HG02610 (cell line): ENCODE measurements around the gene CHST4.
A peak's percentile ranks its signal among the peaks of the same experiment; 100 is the strongest.
"Not testable (repeated sequence)": the region's sequence is repeated elsewhere in the genome, so short reads cannot be mapped to it uniquely, and the experiment has no call there.

Source experiments
- ATAC-seq: cut with Tn5 transposase; IDR thresholded peaks from one replicate; pipeline ENCODE4 v1.9.1; 2021; ENCODE audit warnings: mild to moderate bottlenecking, moderate library complexity; ENCODE audit not compliant: unreplicated experiment

The CHST4 gene

DNA sequence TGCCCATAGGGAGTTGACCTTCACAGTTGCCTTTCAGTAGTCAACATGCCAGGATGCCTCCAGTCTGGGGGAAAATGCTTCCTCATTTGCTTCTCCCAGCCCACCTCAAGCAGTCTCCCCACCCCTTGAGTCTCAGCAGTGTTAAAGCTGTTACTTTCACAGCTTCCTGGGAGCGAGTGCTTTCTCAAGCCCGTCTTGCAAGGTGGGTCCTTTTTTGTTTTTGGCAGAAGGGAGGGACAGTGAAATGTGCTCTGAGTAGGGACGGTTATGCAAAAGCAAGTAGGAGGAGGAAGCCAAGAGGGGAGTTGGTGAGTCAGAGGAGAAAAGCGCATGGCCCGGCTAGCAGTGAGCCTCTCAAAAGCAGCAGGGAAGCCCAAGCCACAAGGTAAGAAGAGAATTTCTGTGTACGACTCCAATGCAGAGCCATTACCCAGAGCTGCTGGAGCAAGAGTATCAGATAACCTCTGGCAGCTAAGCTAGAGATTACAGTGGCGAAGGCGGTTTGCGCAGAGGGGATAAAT lies at the start of gene CHST4:
TSS of gene CHST4 (plus strand) at position 316 of the 521 bp plus-strand sequence. CDS start 10,252 bp downstream, outside the sequence.
- peak; percentile 40 for ATAC-seq

DNA sequence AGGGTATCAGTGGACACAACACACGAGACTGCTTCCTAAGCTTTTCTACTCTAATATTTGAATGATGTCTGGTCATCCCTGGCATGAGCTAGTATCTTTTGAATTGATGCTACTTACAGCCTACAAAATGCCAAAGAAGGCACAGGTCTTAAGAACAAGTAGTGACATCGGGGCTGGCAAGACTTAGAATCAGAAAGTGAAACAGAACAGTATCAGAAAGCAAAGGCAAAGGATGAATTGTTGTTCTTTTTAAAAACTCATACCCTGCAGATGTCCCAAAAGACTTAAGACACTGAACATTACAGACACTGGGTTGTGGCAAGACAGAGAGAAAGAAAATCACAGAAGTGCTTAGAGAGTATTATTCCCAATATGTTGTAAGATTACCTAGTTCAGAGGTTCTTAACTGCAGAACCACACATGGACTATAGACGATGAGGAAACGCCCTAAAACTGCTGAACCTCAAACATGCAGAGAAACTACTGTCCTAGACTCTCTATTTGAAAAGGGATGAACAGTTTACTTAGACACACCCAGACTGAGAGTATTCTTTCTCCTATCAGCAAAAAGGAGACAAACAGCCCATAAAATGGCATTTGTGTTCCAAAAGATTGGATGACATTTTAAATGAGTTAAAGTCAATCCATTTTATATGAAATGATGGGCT lies 49.6 kb upstream of the CHST4 start:
- ATAC-seq: no peak

DNA sequence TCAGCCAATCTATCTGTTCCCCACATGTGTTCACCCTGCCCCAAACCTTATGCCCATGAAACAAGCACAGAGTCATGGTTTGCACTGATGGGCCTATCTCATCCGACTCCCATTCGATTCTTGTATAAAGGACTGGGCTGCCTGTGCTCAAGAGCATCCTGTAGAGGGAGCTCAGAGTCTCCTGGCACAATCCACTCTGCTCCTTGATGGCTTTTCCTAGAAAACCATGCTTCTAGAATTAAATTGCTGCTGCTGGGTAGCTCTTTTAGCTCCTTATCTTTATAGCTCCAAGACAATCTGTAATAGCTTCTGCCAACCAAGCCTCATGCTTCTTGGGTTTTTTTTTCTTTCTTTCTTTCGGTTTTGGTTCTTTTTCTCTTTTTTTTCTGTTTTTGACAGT lies 46.8 kb upstream of the CHST4 start:
- no peak for ATAC-seq

DNA sequence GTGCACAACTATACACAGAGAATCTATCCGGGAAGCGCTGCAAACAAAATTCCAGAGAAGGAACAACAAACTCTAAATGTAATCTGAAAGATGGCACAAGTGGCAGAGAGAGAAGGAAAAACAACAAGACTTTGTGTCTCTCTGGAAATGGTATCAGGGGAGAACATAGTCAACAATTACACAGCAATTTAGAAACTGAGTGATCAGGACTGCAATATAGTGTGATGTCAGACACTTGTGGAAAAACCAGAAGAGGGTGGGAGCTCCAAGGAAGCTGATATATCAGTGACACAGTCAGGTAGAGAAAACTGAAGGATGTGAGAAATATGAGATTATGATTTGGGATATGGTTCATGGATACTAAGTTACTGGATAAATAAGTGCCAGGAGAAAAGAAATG lies 45.3 kb upstream of the CHST4 start:
- ATAC-seq: no peak

DNA sequence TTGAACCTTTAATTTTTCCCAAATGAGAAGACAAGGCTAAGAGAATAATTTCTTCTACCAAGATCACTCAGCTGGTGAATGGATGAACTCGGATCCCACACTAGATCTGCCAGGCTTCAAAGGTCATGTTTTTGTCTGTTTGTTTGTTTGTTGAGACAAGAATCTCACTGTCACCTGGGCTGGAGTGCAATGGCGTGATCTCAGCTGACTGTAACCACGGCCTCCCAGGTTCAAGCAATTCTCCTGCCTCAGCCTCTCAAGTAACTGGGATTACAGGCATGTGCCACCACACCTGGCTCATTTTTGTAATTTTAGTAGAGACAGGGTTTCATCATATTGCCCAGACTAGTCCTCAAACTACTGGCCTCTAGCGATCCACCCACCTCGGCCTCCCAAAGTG lies 43.7 kb upstream of the CHST4 start:
- ATAC-seq: no peak

DNA sequence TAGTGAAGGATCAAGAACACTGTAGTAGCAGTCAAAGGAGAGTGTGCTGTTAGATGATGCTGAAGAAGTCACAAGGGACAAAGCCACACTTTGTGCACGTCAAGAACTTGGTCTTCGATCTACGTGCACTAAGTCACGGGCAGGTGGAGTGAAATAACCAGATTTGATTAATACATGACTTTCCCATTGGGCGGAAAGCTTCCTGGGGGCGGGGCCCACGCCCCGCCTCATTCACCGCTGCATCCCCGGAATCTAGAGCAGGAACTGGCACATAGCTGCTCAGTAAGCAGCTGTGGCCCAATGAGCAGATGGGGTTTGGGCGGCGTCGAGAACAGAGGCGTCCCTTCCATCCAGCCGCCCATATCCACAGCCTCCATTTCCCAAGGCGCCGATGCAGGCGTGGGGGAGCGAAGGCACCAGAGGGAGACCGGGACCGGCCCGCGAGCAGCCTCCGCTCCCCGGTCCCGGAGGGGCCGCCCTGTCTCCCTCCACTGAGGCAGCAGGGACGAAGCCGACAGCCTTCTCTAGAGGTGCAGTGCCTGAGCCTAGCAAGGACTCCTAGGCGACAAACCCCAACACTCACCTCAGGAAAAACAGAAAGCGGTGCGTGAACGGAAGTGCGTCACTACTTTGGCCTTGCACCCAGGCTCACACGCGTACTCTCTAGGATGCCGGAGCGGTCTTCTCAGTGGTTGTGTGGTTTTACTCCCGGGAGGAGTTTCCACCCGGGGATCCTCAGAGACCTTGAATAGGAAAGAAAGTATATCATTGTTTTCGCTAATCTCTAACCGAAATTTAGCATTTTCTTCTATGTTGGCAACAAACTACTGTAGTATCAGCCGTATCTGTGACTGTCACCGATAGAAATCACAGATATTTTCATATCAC lies 42.0 kb upstream of the CHST4 start:
- ATAC-seq: peak; percentile 89

DNA sequence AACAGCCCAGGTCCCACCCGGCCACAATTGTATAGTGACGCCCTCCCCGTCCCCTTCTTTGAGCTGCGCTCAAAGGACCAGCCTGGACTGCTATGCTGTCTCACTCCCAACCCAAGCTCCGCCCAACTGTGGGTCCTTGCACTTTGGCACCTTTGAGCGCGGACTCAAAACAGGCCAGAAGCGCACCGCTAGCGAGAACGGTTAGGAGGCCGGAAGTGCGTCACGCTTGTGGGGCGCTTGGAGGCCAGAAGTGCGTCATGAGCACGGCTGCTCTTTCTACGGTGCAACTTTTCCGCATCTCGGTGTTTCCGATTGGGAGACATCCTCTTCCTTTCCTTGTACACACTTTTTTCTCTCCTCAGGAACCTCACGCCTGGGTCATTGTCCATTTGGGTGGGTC lies 37.1 kb upstream of the CHST4 start, which contains the start of gene ZNF19:
TSS of gene ZNF19 (minus strand) at position 203 of the 400 bp plus-strand sequence. CDS start 7,210 bp downstream, outside the sequence.
- ATAC-seq: no peak

DNA sequence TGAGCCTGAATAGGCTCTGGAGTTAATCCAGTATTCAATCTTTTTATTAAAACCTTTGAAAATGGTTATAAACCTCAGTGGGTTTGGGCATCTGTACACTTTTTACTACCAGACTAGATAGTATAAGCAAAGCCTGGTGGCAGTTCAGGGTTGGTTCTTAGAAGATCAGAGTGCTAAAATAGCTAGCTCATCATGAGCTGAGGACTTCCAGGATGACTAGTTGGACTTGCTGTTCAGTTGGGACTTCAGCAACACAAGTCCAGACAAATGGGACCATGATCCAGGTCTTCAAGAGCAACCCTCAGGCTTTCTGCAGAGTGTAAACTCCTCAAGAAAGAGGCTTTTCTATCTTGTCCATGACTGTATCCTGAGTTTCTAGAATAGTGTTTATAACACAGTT lies 35.9 kb upstream of the CHST4 start:
- no peak for ATAC-seq

DNA sequence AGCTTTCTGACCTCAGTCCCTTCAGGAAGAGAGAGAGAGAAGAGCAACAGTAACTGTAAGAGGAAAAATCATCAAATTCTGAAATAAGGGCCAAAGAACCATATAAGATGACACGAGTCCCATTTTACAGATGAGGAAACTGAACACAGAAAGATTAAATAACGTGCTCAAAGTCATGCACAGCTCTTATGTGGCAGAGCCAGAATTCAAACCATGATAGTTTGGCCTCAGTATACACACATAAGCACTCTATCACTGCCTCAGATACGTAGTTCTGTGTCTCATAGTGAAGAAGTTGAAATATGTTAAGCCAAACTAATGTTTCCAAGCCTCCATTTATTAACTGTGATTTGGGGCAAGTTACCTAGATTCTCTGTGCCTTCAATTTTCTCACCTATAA lies 35.2 kb upstream of the CHST4 start:
- ATAC-seq: no peak

DNA sequence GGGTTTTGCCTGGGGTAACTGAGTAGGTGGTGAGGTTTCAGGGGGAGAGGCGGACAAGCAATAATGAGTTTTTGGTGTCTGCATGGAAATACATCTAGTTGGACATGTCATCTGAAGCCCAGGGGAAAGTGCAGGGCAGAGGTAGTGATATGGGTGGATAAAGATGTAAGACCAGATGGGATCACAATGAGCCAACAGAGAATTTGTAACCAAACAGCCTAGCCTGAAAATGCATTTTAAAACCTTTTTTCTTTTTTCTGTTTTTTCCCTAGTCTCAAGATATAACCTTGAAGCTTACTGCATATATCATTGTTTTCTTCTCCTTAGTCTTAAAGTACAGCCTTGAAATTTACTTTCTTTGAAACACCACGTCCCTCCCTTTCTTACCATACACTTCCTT lies 33.4 kb upstream of the CHST4 start:
- ATAC-seq: no peak

DNA sequence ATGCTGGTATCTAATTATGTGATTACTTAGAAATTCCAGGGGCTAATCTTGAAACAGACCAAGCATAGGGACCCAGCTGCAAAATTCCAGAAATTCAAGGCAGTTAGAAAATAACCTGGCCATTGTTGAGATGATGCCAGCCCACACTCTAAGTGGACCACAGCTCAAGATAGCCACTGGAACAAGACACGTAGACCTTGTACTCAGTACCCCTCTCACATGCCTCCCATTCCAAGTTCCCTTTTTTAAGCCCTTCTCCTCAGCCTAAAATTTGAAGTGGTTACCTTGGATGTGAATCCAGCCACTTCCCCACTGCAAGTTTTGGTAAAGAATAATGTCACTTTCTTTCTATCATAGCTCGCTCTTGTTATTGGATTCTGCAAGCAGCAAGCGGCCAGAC lies 33.0 kb upstream of the CHST4 start:
- no peak for ATAC-seq

DNA sequence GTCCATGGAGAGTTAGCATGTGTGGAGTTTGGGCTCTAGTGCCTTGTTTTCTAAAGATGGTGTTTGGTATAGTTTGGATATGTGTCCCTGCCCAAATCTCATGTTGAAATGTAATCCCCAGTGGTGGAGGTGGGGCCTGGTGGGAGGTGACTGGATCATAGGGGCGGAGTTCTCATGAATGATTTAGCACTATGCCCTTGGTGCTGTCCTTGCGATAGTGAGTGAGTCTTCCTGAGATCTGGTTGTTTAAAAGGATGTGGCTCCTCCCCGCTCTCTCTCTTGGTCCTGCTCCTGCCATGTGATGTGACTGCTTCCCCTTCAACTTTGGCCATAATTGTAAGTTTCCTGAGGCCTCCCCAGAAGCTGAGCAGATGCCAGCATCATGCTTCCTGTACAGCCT lies 28.2 kb upstream of the CHST4 start:
- no peak for ATAC-seq

DNA sequence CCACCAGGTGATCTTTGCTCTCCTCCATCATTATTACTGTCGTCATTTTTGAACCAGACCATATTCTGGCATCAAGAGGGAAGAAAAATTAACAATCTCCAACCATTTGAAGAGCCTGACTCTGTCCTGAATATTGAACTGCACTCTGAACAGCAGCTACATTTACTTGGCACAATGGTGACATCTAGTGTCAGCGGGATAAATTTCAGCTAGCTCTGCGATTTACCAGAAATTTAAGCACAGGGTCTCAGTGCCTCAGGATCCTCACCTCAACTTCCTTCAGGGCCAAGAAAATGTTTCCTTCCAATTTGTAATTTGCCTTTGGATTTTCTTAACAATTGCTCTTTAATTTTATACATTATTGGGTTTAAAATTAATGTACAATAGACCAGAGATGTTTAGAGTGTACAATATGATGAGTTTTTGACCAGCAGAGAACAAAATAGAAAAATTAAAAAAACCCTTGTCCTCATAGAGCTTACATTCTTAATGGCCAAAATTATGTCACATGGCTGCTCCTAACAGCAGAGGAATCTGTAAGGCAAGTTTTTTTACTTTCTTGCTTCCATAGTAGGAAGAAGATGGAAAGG lies 26.4 kb upstream of the CHST4 start:
- peak; percentile 54 for ATAC-seq

DNA sequence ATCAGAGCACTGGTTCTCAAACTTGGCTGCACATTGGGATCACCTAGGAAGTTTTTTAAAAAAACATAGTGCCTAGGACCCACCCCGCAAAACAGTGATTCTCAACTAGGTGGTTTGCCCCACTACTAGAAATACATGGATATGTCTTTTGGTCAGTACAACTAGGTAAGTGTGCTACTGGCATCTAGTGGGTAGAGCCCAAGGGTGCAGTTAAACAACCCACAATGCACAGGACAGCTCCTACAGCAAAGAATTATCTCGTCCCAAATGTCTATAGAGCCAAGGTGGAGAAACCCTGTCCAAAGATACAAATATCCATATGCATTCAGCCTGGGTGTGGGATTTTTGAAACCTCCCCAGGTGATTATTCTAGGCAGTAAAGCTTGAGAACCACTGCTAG lies 25.3 kb upstream of the CHST4 start:
- ATAC-seq: no peak

DNA sequence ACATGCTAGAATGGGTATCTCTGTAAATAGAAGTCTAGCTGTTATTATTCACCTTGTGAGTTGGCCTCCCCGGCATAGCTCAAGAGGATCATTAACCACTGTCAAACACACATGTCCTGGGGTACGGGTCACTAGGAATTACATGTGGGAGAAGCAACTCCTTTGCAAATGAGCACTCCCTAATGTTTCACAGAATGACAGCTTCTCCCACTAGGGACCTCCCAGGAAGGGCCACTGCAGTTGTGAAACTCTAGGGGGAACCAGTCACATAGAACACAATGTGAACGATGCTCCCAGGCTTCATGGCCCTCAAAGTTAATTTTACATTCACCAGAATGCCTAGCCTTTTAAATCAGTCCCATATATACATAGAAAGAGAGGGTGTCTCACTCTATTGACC lies 24.7 kb upstream of the CHST4 start:
- ATAC-seq: no peak

DNA sequence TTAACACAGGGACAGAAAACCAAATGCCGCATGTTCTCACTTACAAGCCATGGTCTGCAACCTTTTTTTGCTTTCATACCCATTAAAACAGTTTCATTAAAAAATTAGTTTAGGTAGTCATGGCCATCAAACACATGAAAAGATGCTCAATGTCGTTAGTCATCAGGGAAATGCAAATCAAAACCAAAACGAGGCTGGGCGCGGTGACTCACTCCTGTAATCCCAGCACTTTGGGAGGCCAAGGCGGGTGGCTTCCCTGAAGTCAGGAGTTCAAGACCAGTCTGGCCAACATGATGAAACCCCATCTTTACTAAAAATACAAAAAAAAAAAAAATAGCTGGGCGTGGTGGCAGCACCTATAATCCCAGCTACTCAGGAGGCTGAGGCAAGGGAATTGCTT lies 22.2 kb upstream of the CHST4 start:
- not testable (repeated sequence) for ATAC-seq

DNA sequence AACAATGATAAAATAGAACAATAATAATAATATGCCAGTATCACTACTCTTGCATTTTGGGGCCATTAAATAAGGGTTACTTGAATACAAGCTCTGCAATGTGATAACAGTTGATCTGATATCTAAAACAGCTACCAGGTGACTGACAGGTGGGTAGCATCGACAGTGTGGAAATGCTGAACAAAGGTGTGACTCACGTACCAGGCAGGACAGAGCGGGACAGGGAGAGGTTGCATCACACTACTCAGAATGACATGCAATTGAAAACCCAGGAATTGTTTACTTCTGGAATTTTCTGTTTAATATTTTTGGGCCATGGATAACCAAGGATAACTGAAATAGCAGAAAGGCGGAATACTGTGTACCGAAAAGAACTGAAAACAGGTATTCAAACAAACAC lies 21.3 kb upstream of the CHST4 start:
- ATAC-seq: no peak

DNA sequence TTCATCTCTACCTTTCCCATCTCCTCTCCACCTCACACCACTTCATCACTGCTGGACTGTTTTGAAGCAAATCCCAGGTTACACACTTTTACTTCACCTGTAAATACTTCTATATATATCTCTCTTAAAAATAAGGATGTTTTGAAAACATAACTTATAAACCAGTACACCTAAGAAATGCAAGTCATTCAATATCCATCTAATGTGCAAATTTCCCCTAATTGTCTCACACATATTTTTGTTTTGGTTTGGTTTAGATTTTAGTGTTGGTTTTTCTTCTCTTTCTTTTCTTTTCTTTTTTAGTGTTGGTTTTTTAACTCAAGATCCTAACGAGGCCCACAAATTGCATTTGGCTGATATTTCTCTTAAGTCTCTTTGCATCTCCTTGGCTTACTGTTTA lies 19.2 kb upstream of the CHST4 start:
- ATAC-seq: no peak

DNA sequence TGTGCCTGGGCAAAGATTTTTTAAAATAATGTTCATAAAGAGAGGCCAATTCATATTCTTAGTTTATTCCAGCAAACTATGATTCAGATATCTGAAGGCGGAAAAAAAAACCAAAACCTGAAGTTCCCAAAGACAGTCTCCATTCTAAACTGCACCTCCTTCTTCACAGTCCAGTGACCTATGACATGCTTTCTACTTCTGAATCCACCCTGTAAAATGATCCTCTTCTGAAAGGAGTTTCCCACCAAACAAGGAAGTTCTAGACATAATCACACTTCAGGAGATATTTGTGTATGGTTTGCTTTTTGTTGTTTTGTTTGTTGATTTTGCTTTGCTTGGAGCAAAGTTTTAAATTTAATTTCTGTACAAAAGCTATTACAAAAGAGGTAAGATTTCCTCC lies 12.9 kb upstream of the CHST4 start:
- no peak for ATAC-seq

DNA sequence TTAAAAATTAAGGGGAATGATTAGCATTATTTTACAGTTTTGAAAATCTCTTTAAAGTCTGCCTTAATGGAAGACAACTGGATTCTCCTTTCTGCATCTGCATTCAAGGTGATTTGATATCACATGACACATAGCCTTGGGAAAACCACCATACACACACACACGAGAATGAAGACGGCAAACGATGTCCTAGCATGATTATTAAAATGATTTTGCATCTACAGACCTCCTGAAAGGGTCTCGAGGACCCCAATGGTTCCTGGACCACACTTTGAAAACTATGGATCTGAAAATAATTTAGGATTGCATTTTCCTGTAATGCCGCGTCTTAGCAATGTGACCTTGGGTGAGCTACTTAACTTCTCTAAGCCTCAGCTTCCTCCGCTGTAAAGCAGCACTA lies 11.8 kb upstream of the CHST4 start:
- ATAC-seq: no peak

DNA sequence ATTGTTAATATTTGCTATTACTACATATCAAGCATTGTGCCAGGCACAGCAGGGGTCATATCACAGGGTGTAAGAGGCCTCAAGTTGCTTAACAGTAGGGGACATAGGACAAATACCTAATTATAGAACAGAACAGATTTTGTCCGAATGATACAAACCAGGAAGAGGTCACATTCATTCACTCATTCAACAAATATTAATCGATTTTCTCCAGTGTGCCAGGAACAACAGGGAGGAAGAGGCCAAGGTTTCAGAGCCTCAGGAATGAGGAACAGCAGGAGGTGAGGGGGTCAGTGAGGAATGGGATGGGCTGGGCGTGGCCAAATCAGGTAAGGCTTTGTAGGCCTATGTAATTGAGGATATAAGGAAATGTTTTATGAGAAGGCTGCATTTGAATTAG lies 11.2 kb upstream of the CHST4 start:
- no peak for ATAC-seq

DNA sequence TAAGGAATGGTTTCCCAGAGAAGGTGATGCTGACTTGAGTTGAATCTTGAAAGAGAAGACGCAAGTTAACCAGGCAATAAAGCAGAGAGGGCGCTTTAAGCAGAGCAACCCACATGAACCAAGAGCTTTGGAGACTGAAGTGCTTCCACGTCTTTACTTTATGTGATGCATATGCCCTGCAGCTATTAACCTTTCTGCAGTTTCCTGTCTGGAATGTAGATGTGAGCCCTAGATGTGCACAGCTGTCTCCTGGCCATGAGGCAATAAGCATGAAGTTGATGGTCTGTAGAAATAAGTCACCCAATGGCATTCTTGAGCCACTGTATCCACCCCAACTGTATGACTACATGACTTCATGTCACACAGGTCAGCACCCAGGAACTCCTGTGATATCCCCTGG lies 5.7 kb upstream of the CHST4 start:
- ATAC-seq: no peak
